Ishikawa (cell line): ENCODE measurements around the gene KDM7A.

Source experiments
- CREB1 ChIP-seq: IDR thresholded peaks from 2 replicates; pipeline ENCODE4 v1.6.1; 2012; ENCODE audit warnings: low read depth
- EGR1 ChIP-seq: IDR thresholded peaks from 2 replicates; pipeline ENCODE4 v1.6.1; 2012
- EP300 ChIP-seq: IDR thresholded peaks from 2 replicates; pipeline ENCODE4 v1.6.1; 2012; ENCODE audit warnings: borderline replicate concordance
- FOXM1 ChIP-seq: IDR thresholded peaks from 2 replicates; pipeline ENCODE4 v1.6.1; 2012; ENCODE audit warnings: low read depth, borderline replicate concordance
- YY1 ChIP-seq: IDR thresholded peaks from 2 replicates; pipeline ENCODE4 v1.6.1; 2012; ENCODE audit warnings: low read depth
- ZBTB7A ChIP-seq: IDR thresholded peaks from 2 replicates; pipeline ENCODE4 v1.6.1; 2012; ENCODE audit warnings: low read depth
- TF ChIP-seq, protein P1 (sequence below): IDR thresholded peaks from 2 replicates; pipeline ENCODE4 v1.6.1; 2012
- TF ChIP-seq, protein P2 (sequence below): IDR thresholded peaks from 2 replicates; pipeline ENCODE4 v1.6.1; 2012; ENCODE audit warnings: low read depth, mild to moderate bottlenecking

DNA sequence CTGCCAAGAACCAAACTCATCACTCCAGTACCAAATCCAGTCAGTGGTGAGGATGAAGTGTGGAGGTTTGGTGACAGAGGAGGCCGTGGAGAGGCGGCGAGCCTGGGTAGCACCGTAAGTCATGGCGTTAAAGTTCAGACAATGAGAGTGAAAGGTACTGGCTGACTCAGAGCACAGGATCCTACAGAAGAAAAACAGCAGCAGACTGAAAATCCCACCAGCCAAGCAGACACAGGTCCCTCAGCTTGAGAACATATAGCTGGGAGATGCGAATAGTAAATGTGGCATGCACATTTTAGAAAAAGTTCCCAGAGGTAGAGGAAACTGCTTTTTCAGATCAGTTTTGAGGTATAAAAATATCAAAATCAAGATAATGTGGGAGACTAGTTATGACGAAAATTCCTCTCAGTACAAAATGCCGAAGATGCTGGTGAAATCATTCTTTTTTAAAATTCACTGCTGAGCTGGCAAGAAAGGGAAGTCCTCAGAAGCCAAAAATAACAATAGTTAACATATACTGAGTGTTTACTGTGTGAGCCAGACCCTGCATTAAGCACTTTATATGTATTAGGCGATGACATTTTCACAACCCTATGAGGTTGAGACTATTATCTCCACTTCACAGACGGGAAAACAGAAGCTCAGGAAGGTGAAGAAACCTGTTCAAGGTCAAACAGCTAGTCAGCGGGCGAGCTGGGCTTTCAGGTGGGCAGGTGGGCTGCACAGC, 135.0 kb downstream of the KDM7A start:
- TF ChIP-seq, protein P1, sequence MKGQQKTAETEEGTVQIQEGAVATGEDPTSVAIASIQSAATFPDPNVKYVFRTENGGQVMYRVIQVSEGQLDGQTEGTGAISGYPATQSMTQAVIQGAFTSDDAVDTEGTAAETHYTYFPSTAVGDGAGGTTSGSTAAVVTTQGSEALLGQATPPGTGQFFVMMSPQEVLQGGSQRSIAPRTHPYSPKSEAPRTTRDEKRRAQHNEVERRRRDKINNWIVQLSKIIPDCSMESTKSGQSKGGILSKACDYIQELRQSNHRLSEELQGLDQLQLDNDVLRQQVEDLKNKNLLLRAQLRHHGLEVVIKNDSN: no peak
- TF ChIP-seq, protein P2, sequence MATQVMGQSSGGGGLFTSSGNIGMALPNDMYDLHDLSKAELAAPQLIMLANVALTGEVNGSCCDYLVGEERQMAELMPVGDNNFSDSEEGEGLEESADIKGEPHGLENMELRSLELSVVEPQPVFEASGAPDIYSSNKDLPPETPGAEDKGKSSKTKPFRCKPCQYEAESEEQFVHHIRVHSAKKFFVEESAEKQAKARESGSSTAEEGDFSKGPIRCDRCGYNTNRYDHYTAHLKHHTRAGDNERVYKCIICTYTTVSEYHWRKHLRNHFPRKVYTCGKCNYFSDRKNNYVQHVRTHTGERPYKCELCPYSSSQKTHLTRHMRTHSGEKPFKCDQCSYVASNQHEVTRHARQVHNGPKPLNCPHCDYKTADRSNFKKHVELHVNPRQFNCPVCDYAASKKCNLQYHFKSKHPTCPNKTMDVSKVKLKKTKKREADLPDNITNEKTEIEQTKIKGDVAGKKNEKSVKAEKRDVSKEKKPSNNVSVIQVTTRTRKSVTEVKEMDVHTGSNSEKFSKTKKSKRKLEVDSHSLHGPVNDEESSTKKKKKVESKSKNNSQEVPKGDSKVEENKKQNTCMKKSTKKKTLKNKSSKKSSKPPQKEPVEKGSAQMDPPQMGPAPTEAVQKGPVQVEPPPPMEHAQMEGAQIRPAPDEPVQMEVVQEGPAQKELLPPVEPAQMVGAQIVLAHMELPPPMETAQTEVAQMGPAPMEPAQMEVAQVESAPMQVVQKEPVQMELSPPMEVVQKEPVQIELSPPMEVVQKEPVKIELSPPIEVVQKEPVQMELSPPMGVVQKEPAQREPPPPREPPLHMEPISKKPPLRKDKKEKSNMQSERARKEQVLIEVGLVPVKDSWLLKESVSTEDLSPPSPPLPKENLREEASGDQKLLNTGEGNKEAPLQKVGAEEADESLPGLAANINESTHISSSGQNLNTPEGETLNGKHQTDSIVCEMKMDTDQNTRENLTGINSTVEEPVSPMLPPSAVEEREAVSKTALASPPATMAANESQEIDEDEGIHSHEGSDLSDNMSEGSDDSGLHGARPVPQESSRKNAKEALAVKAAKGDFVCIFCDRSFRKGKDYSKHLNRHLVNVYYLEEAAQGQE: no peak
- TF ChIP-seq YY1 (no peak), ZBTB7A (no peak), EGR1 (no peak), EP300 (no peak), FOXM1 (no peak), CREB1 (no peak)
